Loucy (cell line): ENCODE measurements around the gene HACL1.
A peak's percentile ranks its signal among the peaks of the same experiment; 100 is the strongest.

Source experiments
- H2AFZ ChIP-seq: fragments of 200-600 bp; sonication (generic); 2 replicates; pipeline ENCODE4 v1.6.0; 2016; ENCODE audit warnings: antibody characterized with exemption, mild to moderate bottlenecking, low read length, moderate library complexity
- H3F3A ChIP-seq: fragments of 200-600 bp; 2 replicates; pipeline ENCODE4 v1.6.0; 2016; ENCODE audit warnings: antibody characterized with exemption, low read depth, mild to moderate bottlenecking
- H3K27me3 ChIP-seq: fragments of 200-600 bp; sonication (generic); 2 replicates; pipeline ENCODE4 v1.6.1; 2014; ENCODE audit warnings: low read length, mild to moderate bottlenecking; ENCODE audit not compliant: insufficient read depth, poor library complexity, severe bottlenecking
- H3K36me3 ChIP-seq: fragments of 200-600 bp; sonication (generic); 2 replicates; pipeline ENCODE4 v1.6.1; 2016; ENCODE audit warnings: low read length; ENCODE audit not compliant: insufficient read depth
- H3K4me1 ChIP-seq: fragments of 200-600 bp; sonication (generic); 2 replicates; pipeline ENCODE4 v1.5.1; 2014; ENCODE audit warnings: low read length, mild to moderate bottlenecking; ENCODE audit not compliant: insufficient read depth, poor library complexity, severe bottlenecking
- H3K4me2 ChIP-seq: fragments of 200-600 bp; sonication (generic); 2 replicates; pipeline ENCODE4 v1.6.0; 2014; ENCODE audit warnings: antibody characterized with exemption, low read length, low read depth, mild to moderate bottlenecking; ENCODE audit not compliant: poor library complexity, severe bottlenecking
- H3K4me3 ChIP-seq: fragments of 200-600 bp; sonication (generic); 2 replicates; pipeline ENCODE4 v1.5.1; 2014; ENCODE audit warnings: low read length, mild to moderate bottlenecking, mixed read lengths; ENCODE audit not compliant: poor library complexity, severe bottlenecking
- H3K79me2 ChIP-seq: fragments of 200-600 bp; sonication (generic); 2 replicates; pipeline ENCODE4 v1.6.1; 2014; ENCODE audit warnings: low read length; ENCODE audit not compliant: insufficient read depth
- H3K9ac ChIP-seq: fragments of 200-600 bp; sonication (generic); 2 replicates; pipeline ENCODE4 v1.6.0; 2014; ENCODE audit warnings: mild to moderate bottlenecking, low read depth, low read length, moderate library complexity; ENCODE audit not compliant: poor library complexity, severe bottlenecking
- H3K9me2 ChIP-seq: fragments of 200-600 bp; sonication (generic); replicated peaks from 2 replicates; pipeline ENCODE4 v1.6.1; 2016; ENCODE audit warnings: low read depth, low read length, mixed read lengths
- H3K9me3 ChIP-seq: fragments of 200-600 bp; sonication (generic); 2 replicates; pipeline ENCODE4 v1.6.1; 2014; ENCODE audit warnings: mild to moderate bottlenecking, antibody characterized with exemption, low read length, low read depth; ENCODE audit not compliant: insufficient read depth
- H4K20me1 ChIP-seq: fragments of 200-600 bp; sonication (generic); 2 replicates; pipeline ENCODE4 v1.6.0; 2014; ENCODE audit warnings: antibody characterized with exemption, low read length, mild to moderate bottlenecking; ENCODE audit not compliant: insufficient read depth, poor library complexity, severe bottlenecking
- EZH2phosphoT487 ChIP-seq: fragments of 200-600 bp; IDR thresholded peaks from 2 replicates; pipeline ENCODE4 v1.6.1; 2018; ENCODE audit warnings: antibody characterized with exemption, mild to moderate bottlenecking, moderate library complexity, borderline replicate concordance
- TF ChIP-seq, protein P1 (sequence below): fragments of 200-600 bp; sonication (generic); conservative IDR thresholded peaks from 2 replicates; pipeline ENCODE4 v1.5.1; 2014; ENCODE audit warnings: mild to moderate bottlenecking, antibody characterized with exemption, low read length

Gene HACL1

DNA sequence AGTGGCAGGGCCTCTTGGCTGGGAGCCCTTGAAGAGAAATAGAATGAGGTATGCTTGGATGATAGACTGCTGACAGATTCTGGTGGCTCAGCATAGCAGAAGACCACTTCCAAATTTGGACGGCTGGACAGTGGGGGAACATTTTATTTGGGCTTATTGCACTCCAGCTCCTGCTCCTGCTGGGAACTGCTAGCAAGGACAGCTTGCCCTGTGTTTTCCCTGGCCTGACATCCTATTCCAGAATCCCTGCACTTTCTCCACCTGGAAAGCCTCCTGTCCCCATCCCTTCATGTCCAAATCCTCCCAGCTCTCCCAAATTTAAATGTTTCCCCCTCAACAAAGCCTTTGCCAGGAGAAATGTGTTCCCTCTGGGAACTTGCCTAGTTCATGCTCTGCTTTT is 70.0 kb downstream of the HACL1 start:
- H3K4me1 ChIP-seq, result peaks cover 13% of the 10 kb centered on the region
- H3K36me3 ChIP-seq, result no peaks in the 10 kb centered on the region
- H3K4me2 ChIP-seq, result no peak overlapping the region
- H3K9me2 ChIP-seq, result no peaks in the 10 kb centered on the region
- H3K27me3 ChIP-seq, result no peaks in the 10 kb centered on the region
- no peaks in the 10 kb centered on the region for H4K20me1 ChIP-seq
- H3K79me2 ChIP-seq, result no peaks in the 10 kb centered on the region
- no peak overlapping the region for H2AFZ ChIP-seq
- no peak overlapping the region for H3K4me3 ChIP-seq
- H3K9ac ChIP-seq, result no peak overlapping the region
- no peaks in the 10 kb centered on the region for H3F3A ChIP-seq
- TF ChIP-seq, protein P1, sequence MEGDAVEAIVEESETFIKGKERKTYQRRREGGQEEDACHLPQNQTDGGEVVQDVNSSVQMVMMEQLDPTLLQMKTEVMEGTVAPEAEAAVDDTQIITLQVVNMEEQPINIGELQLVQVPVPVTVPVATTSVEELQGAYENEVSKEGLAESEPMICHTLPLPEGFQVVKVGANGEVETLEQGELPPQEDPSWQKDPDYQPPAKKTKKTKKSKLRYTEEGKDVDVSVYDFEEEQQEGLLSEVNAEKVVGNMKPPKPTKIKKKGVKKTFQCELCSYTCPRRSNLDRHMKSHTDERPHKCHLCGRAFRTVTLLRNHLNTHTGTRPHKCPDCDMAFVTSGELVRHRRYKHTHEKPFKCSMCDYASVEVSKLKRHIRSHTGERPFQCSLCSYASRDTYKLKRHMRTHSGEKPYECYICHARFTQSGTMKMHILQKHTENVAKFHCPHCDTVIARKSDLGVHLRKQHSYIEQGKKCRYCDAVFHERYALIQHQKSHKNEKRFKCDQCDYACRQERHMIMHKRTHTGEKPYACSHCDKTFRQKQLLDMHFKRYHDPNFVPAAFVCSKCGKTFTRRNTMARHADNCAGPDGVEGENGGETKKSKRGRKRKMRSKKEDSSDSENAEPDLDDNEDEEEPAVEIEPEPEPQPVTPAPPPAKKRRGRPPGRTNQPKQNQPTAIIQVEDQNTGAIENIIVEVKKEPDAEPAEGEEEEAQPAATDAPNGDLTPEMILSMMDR, result no peak
- TF ChIP-seq EZH2phosphoT487, result no peak
- no peaks in the 10 kb centered on the region for H3K9me3 ChIP-seq

DNA sequence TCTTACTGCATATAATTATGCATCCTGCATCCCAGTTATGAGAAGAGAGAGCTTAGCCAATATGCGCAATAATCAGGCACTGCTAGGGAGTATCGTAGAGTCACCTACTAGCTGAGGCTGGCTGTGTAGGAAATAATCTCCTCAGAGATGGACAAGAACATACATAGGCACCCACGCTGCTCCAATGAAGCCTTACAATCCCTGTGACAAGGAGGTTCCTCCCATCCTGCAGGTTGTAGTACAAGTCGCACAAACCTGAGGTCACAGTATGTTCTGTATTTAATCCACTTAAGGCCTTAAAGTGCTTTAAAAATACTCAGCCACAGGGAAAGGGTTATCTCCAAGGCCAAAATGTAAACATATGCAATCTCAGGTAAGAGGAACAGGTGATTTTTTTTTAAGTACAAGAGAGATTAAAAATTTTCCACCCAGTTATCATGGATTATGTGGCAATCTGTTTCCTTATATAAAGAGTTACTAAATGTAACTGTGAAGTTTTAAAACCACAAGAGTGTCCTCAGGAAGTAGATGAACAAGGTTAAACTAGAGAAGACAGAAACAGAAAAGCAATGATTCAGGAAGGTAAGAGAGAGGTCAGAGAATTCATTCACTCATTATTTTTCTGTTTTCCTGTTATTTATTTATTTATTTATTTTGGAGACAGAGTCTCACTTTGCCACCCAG is 72.4 kb downstream of the HACL1 start:
- Histone ChIP-seq H2AFZ (no peak overlapping the region), H3K4me2 (no peak overlapping the region), H3K9me3 (no peaks in the 10 kb centered on the region), H3K79me2 (no peaks in the 10 kb centered on the region), H3K9me2 (no peaks in the 10 kb centered on the region), H3K4me1 (peaks cover 13% of the 10 kb centered on the region), H4K20me1 (no peaks in the 10 kb centered on the region), H3K36me3 (no peaks in the 10 kb centered on the region), H3K4me3 (no peak overlapping the region), H3K27me3 (no peaks in the 10 kb centered on the region), H3K9ac (no peak overlapping the region), H3F3A (no peaks in the 10 kb centered on the region)
- TF ChIP-seq EZH2phosphoT487, result no peak
- TF ChIP-seq, protein P1, result no peak

DNA sequence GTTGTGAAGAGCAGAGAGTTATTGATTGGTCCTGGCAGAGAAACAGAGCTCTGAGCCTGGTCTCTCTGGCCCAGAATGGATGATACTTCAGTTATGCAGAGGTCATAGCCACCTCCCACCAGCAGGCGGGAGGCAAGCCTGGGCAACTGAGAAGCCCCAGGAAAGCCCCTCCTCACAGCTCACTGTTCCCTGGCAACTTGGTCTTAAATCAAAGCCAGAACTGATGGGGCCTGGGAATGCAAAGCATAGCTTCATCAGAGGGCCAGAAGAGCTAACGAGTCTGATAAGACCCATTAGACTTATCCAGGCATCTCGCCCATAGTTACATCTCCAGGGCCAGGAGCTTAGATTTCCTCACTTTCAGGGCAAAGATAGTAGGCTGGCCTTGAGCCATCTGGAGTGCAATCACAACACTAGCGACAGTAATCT is 74.3 kb downstream of the HACL1 start:
- H3K27me3 ChIP-seq, result no peaks in the 10 kb centered on the region
- peaks cover 23% of the 10 kb centered on the region for H3K4me1 ChIP-seq
- H3K36me3 ChIP-seq, result no peaks in the 10 kb centered on the region
- H4K20me1 ChIP-seq, result no peaks in the 10 kb centered on the region
- no peaks in the 10 kb centered on the region for H3K9me3 ChIP-seq
- H3K79me2 ChIP-seq, result no peaks in the 10 kb centered on the region
- no peaks in the 10 kb centered on the region for H3F3A ChIP-seq
- no peak overlapping the region for H3K4me2 ChIP-seq
- TF ChIP-seq EZH2phosphoT487, result no peak
- TF ChIP-seq, protein P1, result peak; percentile 40
- no peaks in the 10 kb centered on the region for H3K9me2 ChIP-seq
- no peak overlapping the region for H2AFZ ChIP-seq
- no peak overlapping the region for H3K9ac ChIP-seq
- no peak overlapping the region for H3K4me3 ChIP-seq
